OCI-LY3 (cell line): ENCODE measurements around the gene WDR27.

Source experiments
- CTCF ChIP-seq: fragments of 200-600, 300-600 bp; sonication (generic); IDR thresholded peaks from 2 replicates; pipeline ENCODE4 v1.5.1; 2014; ENCODE audit warnings: antibody characterized with exemption, low read length, low read depth
- EZH2phosphoT487 ChIP-seq: fragments of 200-600 bp; shearing (Covaris generic); IDR thresholded peaks from 2 replicates; pipeline ENCODE4 v1.6.1; 2018; ENCODE audit warnings: antibody characterized with exemption, mixed run types, low read depth

- TF ChIP-seq CTCF (no peak), EZH2phosphoT487 (no peak)
Observed at GRCh38 chr6:169738204-169738975, 36.6 kb upstream of the WDR27 start.
